Heart left ventricle (tissue), 16 donors: Measurements from ENCODE around the gene SOX10. TPM values are rescaled to one million over a fixed set of nuclear protein-coding genes. Genes with fewer than 3 reads are reported as not detected.

Experiments used
- ATAC-seq, 4 donors: fragments of 200-7000 bp; cut with Tn5 transposase; one replicate each; pipeline ENCODE4 v1.9.1; 2020 to 2022; ENCODE audit warnings: moderate library complexity in 4 of 4, mild to moderate bottlenecking in 3 of 4, moderate number of reproducible peaks in 1 of 4
- DNase-seq, 5 donors: peaks; one replicate each; pipeline ENCODE4 v3.0.0-alpha.2; 2020
- H3K27ac ChIP-seq, 12 donors: fragments of 200-600 bp; sonication (generic) in 4 of 12; one replicate each; pipeline versions ENCODE4 v1.5.0 to v1.8.0; 2016 to 2022; ENCODE audit warnings: mild to moderate bottlenecking in 2 of 12
- H3K27me3 ChIP-seq, 9 donors: fragments of 200-600 bp; sonication (generic) in 2 of 9; one replicate each; pipeline versions ENCODE4 v1.5.1 to v1.8.0; 2016 to 2022; ENCODE audit warnings: mild to moderate bottlenecking in 3 of 9
- H3K36me3 ChIP-seq, 9 donors: fragments of 200-600 bp; sonication (generic) in 2 of 9; one replicate each; pipeline versions ENCODE4 v1.5.0 to v1.8.0; 2018 to 2022; ENCODE audit warnings: mild to moderate bottlenecking in 2 of 9
- H3K4me1 ChIP-seq, 12 donors: fragments of 200-600 bp; sonication (generic) in 4 of 12; one replicate each; pipeline versions ENCODE4 v1.5.0 to v1.8.0; 2016 to 2022; ENCODE audit warnings: mild to moderate bottlenecking in 3 of 12
- H3K4me3 ChIP-seq, 12 donors: fragments of 200-600 bp; sonication (generic) in 4 of 12; one replicate each; pipeline versions ENCODE4 v1.5.0 to v1.8.0; 2017 to 2022; ENCODE audit warnings: mild to moderate bottlenecking in 9 of 12, moderate library complexity in 4 of 12
- H3K9me3 ChIP-seq, 12 donors: fragments of 200-600 bp; sonication (generic) in 4 of 12; one replicate each; pipeline versions ENCODE4 v1.5.0 to v1.8.0; 2016 to 2022; ENCODE audit warnings: mild to moderate bottlenecking in 1 of 12
- CTCF ChIP-seq, 12 donors: fragments of 200-600 bp; sonication (generic) in 4 of 12; IDR thresholded peaks; one replicate each; pipeline versions ENCODE4 v1.5.0 to v1.8.0; 2018 to 2022; ENCODE audit warnings: antibody characterized with exemption in 12 of 12, mild to moderate bottlenecking in 5 of 12
- POLR2A ChIP-seq, 2 donors: fragments of 450-650 bp; IDR thresholded peaks; one replicate each; pipeline ENCODE4 v1.6.1; 2017; ENCODE audit warnings: antibody characterized with exemption in 2 of 2, mild to moderate bottlenecking in 2 of 2, moderate library complexity in 2 of 2
- WGBS, 4 donors: extraction: QIAGEN DNeasy Blood & Tissue Kit in 2 of 4; methylation state at CpG; one replicate each; pipeline versions ENCODE4 v1.1.5 to v1.1.7; 2013 to 2018; 5-methylcytosine and 5-hydroxymethylcytosine counted together
- intact Hi-C, 10 donors: fragments of 100-400 bp; cut with DNase I; formaldehyde crosslinking; loops; one replicate each; pipeline versions ENCODE4 v1.11.1 to v1.14.2; 2022
- polyA plus RNA-seq, 2 donors: library from polyadenylated mRNA; stranded (reverse); fragments of 200-250 nt; gene quantifications; one replicate each; pipeline ENCODE4 v1.2.3, GENCODE V29; 2013
- total RNA-seq, 9 donors: library from RNA; depleted of rRNA in 2 of 9; stranded (reverse); fragments of >200 nt in 2 of 9; fragmentation: NEBNext Ultra II Directional in 3 of 9; extraction: Animal tissue kit (Norgen Biotek cat#: 25700) in 3 of 9; gene quantifications; one replicate each; pipeline versions ENCODE4 v1.1.0 to v1.2.4, GENCODE V29; 2016 to 2023
- donor health status: ischemic (EF 13 %, LVEDD 7.1; RV severe dilation, severe dysfunction).
- donor health status: healthy with polysubstance abuse.
- donor health status: DM: no; HTN: yes; CAD: no.
- donor health status: DM: no; HTN: no; CAD: no.
- donor health status: ischemic (EF 25% LVEDD 6.9; RV normal size, moderate dysfunction).
- donor health status: ischemic (EF 25% LVEDD 5.7; RV mildly dilated, moderate dysfunction).
- donor health status: healthy.
- donor health status: DM: yes; HTN: yes; CAD: no.
- donor health status: ischemic (EF 35%, LVEDD 5.7; RV mildly dilated, moderate dysfunction).
- donor health status: nonischemic (EF 11% LVEDD 7.7; RV severe dilation, severe dysfunction).
- donor health status: DM: yes; HTN: yes; CAD: no.
- donor health status: PGD.
- donor health status: ischemic (EF 29% LVEDD 5.4; RV normal size, mild dysfunction).
- donor health status: nonischemic (EF 23%, LVEDD 6.1; RV moderate dilation, normal function).

The SOX10 gene
- total and polyA plus RNA-seq, 11 donors: 0.43 to 7.6 (median 1.1) TPM

GRCh38 chr22:37971475-37972434 is 12.6 kb downstream of the SOX10 start:
- ATAC-seq (no peak), DNase-seq (no peak)
- no peak overlapping the region for H3K4me3 ChIP-seq
- intact Hi-C loops: no loop called here
- H3K27ac ChIP-seq: no peak overlapping the region
- 79 to 86% (median 82%) methylated on average over 7 of the region's 7 CpGs for WGBS, 4 donors
- TF ChIP-seq POLR2A (IDR thresholded peaks at IDR 0.05) (no peak), CTCF (IDR thresholded peaks at IDR 0.05) (no peak)
- peaks cover 0 to 5% (median 0%) of the 10 kb centered on the region in 12 donors for H3K4me1 ChIP-seq
- H3K27me3 ChIP-seq: no peaks in the 10 kb centered on the region
- H3K9me3 ChIP-seq: no peaks in the 10 kb centered on the region
- H3K36me3 ChIP-seq: peaks cover 0 to 35% (median 21%) of the 10 kb centered on the region in 9 donors

GRCh38 chr22:37970864-37971263 is 13.5 kb downstream of the SOX10 start:
- Histone ChIP-seq H3K27ac (no peak overlapping the region), H3K36me3 (peaks cover 0 to 44% (median 23%) of the 10 kb centered on the region in 9 donors), H3K4me3 (no peak overlapping the region), H3K4me1 (peaks cover 0 to 13% (median 5%) of the 10 kb centered on the region in 12 donors), H3K27me3 (no peaks in the 10 kb centered on the region), H3K9me3 (no peaks in the 10 kb centered on the region)
- WGBS, 4 donors: 84 to 97% (median 96%) methylated on average over 4 of the region's 4 CpGs
- no peak for ATAC-seq
- DNase-seq: no peak
- intact Hi-C loops: no loop called here
- TF ChIP-seq POLR2A (IDR thresholded peaks at IDR 0.05): no peak
- no peak for TF ChIP-seq CTCF (IDR thresholded peaks at IDR 0.05)

GRCh38 chr22:37968452-37969251 is 15.7 kb downstream of the SOX10 start:
- H3K4me3 ChIP-seq: no peak overlapping the region
- peaks cover 0 to 26% (median 11%) of the 10 kb centered on the region in 12 donors for H3K4me1 ChIP-seq
- intact Hi-C loops: loop anchor here in 6 of 10 donors (5.0 to 10.0 kb wide), 4 partner anchors 84 to 154 kb away; no protein-coding TSS in a partner anchor
- ATAC-seq: no peak
- TF ChIP-seq POLR2A (IDR thresholded peaks at IDR 0.05) (no peak), CTCF (IDR thresholded peaks at IDR 0.05) (no peak)
- no peaks in the 10 kb centered on the region for H3K27me3 ChIP-seq
- WGBS, 4 donors: 89 to 100% (median 97%) methylated on average over 2 to 5 of the region's 5 CpGs
- DNase-seq: no peak
- no peaks in the 10 kb centered on the region for H3K9me3 ChIP-seq
- H3K27ac ChIP-seq: no peak overlapping the region
- H3K36me3 ChIP-seq: peaks cover 0 to 56% (median 28%) of the 10 kb centered on the region in 9 donors
